HG03571 (cell line): ENCODE measurements around the gene TMEM192.
"Not testable (repeated sequence)": the region's sequence is repeated elsewhere in the genome, so short reads cannot be mapped to it uniquely, and the experiment has no call there.

Source experiments
- ATAC-seq: cut with Tn5 transposase; IDR thresholded peaks from one replicate; pipeline ENCODE4 v1.9.1; 2021; ENCODE audit not compliant: unreplicated experiment

The TMEM192 gene

DNA sequence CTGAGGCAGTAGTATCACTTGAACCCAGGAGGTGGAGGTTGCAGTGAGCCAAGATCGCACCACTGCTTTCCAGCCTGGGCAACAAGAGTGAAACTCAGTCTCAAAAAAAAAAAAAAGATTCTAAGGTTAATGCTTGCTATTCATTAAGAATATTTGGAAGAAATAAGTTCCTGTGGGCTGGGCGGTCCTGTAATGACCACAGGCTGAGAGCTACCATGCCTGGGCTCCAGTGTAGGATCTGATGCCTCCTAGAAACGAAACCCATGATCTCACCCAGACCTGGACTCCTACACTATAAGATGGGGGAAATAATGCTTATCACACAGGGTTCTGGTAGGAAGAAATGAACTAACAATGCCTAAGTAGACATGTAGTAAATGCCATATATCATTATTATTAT, 17.8 kb downstream of the TMEM192 start:
- no peak for ATAC-seq

- not testable (repeated sequence) for ATAC-seq
These were observed 20.5 kb downstream of the TMEM192 start for GRCh38 chr4:165092187-165092586.

GRCh38 chr4:165088366-165088765, 24.3 kb downstream of the TMEM192 start:
- ATAC-seq, result no peak

DNA sequence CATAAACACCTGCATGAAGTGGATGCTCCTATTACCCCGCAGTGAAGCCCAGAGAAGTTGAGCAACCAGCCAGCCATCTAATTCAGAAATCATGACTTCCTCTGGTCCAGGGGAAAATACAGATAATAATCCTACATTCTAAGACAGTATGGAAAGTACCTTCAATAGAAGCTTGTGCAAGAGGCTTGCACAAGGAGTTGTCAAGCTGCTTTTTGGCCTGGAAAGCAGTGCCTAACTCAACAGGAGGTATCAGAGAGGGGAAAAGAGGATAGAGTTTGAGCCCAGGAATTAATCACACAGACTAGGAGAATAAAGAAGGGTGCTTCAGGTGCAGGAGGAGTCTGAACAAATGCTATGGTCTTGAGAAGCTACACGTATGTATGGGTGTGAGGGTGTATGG, 26.7 kb downstream of the TMEM192 start:
- no peak for ATAC-seq

GRCh38 chr4:165084787-165085186, 27.9 kb downstream of the TMEM192 start:
- not testable (repeated sequence) for ATAC-seq

DNA sequence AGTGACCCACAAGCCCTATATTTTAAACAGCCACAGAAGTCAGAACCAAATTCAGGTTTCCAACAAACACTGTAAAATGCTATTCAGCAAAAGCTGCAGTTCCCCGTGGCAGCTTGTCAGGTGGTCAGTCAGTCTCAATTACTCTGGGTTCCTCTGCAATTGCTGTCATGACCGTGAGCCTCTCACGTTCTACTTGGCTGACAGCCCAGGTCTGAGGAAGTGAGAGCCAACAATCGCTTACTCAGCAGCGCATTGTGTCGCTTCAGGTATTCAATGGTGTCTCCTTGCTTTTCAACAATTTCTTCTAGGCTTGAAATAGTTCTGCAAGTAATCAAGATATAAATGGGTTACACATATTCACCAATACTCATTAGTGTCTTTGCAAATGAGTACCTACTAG, 33.2 kb downstream of the TMEM192 start:
- no peak for ATAC-seq

DNA sequence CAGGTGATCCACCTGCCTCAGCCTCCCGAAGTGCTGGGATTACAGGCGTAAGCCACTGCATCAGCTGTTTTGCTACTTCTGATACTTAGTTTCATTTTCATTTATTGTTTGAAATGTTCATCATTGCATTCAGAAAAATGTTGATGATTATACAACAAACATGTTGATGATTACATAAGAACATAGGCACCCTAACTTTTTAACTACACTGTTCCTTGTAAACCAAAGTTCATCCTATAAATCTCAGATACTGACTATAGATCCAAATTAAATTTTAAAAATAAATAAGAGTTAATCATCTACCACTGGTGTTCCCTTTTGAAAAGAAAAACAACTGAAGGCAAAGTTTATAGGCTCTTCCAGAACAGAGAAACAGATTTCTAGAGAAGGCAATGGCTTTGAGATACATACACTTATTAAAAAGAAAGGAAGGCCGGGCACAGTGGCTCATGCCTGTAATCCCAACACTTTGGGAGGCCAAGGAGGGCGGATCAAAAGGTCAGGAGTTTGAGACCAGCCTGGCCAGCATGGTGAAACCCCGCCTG, 35.6 kb downstream of the TMEM192 start:
- no peak for ATAC-seq

DNA sequence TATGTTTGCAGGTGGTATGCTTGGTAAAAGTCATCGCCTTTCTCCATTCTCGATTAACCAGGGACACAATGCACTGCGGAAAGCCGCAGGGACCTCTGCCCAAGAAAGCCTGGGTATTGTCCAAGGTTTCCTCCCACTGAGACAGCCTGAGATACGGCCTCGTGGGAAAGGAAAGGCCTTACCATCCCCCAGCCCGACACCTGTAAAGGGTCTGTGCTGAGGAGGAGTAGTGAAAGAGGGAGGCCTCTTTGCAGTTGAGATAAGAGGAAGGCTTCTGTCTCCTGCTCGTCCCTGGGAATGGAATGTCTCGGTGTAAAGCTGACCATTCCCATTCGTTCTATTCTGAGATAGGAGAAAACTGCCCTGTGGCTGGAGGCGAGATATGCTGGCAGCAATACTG, 39.3 kb downstream of the TMEM192 start:
- not testable (repeated sequence) for ATAC-seq

GRCh38 chr4:165070560-165070959, 42.1 kb downstream of the TMEM192 start:
- no peak for ATAC-seq

- no peak for ATAC-seq
These were observed 51.7 kb downstream of the TMEM192 start for GRCh38 chr4:165060938-165061337.

- ATAC-seq, result no peak
These were observed 53.3 kb downstream of the TMEM192 start for GRCh38 chr4:165059386-165059785.

GRCh38 chr4:165058666-165059065, 54.0 kb downstream of the TMEM192 start:
- ATAC-seq, result no peak

DNA sequence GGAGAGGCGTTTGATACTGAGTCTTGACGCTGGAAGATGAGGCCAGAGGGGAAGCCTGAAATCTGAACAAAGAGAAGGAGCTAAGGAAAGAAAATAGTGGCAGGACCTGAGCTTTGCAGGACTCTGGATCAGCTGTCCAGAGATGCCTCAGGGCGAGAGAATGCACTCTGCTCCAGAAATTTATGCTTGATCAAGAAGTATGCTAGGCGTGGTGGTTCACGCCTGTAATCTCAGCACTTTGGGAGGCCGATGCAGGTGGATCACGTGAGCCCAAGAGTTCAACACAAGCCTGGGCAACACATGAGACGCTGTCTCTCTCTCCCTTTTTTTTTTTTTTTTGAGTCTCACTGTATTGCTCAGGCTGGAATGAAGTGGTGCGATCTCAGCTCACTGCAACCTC, 57.1 kb downstream of the TMEM192 start:
- no peak for ATAC-seq

- no peak for ATAC-seq
These were observed 59.0 kb downstream of the TMEM192 start, which contains the start of gene TRIM75 for GRCh38 chr4:165053645-165054044. TRIM75 (plus strand) TSS chr4:165053866; CDS start chr4:165059148, 5,282 bp downstream.

GRCh38 chr4:165052627-165053026, 60.0 kb downstream of the TMEM192 start:
- no peak for ATAC-seq

DNA sequence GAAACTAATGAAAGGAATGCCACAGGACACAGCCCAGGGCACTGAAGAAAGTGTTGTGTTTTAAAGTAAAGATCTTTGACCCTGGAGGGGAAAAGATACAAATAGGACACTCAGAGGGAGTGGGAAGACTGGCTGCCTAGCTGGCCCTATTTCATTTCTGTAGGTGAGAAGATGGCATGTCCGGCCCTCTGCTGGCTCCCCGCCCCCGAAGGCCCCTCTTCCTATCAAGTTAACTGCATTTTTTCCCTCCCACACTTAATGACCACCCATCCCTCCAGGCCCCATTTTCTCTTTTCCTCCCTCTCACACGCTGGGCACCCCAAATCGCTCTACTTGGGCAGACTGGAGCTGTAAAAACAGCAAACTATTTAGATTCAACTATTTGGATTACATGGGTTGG, 64.5 kb downstream of the TMEM192 start:
- ATAC-seq, result no peak

DNA sequence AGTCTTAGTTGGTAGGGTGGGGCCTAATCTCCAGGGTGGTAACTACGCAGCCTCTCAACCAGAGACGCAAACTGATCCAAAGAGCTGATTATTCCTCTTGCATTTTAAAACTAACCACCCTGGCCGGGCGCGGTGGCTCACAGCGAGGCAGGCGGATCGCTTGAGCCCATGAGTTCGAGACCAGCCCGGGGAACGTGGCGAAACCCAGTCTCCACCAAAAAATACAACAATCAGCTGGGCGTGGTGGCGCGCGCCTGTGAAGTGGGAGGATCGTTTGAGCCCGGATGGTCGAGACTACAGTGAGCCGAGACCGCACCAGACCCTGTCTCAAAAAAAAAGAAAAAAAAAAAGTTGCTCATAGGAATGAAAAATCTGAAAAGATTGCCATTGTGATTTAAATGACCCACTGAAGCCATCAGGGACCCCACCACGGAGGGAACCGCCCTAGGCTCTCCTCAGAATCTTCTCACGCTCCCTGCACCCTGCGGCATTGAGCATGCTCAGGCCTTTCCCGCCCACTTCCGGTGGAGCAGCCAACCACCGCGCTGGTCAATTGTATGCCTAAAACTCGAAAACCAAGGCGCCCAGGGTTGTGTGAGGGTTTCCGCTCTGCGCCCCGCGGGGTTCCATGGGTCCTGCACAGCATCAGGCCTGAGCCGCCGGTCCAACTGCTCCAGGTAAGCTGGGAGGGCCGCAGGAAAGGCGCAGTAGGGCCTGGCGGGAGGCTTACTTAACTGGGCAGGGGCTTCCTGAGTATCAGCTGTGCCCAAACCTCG, 81.0 kb downstream of the TMEM192 start, which contains the start of gene TRIM60:
TSS of gene TRIM60 (plus strand) at position 564 of the 776 bp plus-strand sequence. CDS start 8,074 bp downstream, outside the sequence.
- no peak for ATAC-seq

DNA sequence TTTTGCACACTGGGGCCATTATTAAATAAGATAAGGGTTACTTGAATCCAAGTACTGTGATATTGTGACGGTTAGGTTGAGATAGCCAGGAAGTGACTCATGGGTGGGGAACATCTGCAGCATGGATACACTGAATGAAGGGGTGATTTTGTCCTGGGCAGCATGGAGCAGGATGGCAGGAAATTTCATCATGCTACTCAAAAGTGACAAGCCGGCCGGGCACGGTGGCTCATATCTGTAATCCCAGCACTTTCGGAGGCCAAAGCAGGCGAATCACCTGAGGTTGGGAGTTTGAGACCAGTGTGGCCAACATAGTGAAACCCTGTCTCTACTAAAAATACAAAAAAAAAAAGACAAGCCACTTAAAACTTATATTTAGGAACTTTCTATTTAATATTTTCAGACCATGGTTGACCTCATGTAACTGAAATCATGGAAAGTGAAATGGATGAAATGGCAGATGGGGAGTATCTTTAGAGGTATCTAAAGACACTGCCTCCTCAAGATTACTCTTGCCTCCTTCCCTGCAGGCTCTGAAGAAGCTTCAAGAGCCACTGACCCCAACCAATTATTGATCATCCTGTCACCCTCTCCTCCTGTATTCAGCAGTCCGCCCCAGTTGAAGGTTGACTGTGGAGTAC, 84.8 kb downstream of the TMEM192 start:
- ATAC-seq, result no peak

- ATAC-seq, result not testable (repeated sequence)
These were observed 86.9 kb downstream of the TMEM192 start for GRCh38 chr4:165025782-165026181.
